DMS53 treated with DMSO at 0.1 percent for 48 hours (cell line): ENCODE data around the gene TMSB4X.
"Not testable (repeated sequence)": the region's sequence is repeated elsewhere in the genome, so short reads cannot be mapped to it uniquely, and the experiment has no call there.

ENCODE experiments used
- DNase-seq: peaks from one replicate; lab custom pipeline; 2025; ENCODE audit not compliant: unreplicated experiment; lab: John Stamatoyannopoulos, UW

The TMSB4X gene

DNA sequence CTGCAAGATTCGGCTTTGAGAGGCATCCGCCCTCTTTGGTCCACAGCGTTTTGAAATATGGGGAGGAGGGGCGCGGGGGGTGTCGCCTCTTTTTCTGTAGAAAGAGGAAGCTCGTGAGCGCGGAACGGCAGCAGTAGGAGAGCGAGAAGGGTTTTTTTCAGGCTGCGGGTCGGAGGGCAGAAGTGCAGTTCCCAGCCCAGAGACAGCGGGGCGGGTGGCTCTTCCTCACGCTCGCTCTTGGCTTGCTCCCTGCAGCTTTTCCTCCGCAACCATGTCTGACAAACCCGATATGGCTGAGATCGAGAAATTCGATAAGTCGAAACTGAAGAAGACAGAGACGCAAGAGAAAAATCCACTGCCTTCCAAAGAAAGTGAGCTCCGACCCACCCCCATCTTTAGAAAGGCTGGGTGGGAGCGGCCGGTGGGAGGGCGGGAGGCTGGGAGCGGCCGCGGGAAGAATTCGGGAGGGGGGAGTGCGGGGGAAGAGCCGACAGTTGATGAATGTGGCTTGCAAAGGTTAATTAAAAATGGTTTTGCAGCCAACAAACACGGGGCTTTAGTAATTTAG lies 1.2 kb downstream of the TMSB4X start:
- DNase-seq = no peak

DNA sequence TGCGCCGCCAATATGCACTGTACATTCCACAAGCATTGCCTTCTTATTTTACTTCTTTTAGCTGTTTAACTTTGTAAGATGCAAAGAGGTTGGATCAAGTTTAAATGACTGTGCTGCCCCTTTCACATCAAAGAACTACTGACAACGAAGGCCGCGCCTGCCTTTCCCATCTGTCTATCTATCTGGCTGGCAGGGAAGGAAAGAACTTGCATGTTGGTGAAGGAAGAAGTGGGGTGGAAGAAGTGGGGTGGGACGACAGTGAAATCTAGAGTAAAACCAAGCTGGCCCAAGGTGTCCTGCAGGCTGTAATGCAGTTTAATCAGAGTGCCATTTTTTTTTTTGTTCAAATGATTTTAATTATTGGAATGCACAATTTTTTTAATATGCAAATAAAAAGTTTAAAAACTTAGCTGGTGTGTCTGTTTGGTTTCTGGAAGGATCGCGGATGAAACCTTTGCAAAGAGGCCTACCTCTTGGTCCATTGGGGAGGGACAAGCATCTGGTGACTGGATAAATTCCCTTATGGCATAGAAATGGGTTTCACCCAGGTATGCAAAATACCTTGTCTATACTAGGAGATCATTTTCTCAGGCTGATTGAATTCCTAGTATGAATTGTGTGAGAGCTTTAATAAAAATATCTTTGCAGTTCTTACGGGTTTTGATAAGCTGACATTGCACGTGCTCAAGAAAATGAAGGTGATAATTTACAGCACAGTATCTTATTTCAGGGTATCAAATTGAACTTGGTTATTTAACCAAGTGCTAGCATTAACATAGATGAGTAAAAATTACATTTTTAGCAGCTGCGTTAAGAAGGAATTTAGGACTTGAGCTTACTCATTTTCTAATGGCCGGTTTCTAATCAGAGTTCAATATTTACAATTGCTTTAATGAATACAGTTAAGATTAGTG lies 2.2 kb downstream of the TMSB4X start:
- DNase-seq = not testable (repeated sequence)

DNA sequence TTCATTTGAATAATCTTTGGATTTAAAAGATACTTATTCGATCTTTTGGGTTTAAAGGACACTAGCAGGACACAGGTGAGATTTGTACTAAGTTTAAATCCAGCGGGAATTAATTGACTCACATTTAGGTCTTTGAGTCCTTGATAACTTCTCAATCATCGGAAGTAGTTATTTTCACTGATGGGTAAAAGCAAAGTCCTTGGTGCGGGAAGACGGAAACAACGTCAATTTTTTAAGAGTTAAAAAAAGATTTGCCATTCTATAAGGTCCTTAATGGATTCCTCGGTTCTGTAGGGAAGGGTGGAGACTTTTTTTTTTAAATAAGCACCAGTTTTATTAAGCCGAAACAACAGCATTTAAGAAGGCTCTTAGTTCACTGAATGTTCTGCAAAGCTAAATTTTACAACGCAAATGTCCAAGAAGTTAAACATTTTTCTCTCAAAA lies 2.9 kb downstream of the TMSB4X start:
- no peak for DNase-seq

DNA sequence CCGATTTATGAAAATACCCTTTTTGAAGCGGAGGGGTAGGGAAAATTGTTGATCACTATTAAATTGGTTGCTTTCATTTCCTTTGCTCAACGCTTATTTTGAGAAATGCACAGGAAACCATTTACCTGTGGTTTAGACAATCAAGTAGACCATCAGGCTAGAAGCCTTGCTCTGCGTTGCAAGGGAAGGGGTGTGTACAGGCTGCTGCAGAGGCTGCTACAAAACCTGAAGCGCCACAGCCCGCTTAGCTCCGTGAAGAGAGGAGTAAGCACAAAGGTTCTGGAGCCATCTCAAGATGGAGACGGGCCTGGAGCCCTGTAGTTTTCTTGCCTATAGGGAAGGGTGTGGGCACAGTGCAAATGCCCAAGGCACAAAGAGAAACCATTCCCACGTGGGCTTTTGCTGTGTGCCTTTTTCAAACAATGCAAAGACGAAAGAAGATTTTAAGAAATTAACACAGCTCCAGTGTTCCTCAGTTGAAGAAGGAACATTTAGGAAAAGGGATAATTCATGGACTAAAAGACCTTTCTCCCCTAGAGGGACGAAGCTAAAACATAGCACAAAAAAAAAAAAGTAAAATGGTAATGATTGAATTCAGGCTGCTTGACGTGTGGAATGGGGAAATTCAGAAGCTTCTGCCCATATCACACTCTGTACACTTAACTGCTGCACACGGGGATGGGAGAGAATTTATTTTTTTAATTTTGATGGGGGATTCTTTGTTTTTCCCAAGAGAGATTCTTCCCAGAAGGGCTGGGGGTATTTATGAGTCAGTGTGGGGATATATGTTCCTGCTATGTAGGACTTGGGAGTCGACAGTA lies 3.5 kb downstream of the TMSB4X start:
- DNase-seq = no peak

DNA sequence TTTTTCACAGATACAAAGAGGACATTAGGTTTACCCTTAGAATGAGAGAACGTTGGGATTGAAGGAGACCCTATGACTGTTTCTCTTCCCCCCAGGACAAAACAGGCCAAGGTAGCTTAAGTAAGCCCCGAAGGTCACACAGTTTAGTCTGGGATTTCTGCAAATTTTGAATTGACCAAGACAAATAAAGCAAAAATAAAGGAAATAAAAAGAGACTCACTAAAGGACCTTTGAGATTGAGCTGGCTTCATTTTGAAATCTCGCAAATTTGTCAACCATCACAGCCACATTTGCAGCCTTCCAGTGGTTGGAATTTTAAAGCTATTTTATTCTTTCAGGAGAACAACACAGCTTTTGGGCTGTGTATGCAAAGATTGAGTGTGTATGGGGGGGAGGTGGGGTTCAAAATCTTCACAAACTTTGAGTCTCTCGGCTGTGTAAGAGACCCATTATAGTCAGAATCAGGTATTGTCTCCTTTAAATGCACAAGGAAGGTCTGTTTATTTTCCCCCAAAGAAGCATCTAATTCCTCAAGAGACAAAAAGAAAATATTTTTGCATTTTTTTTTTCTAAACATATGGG lies 4.2 kb downstream of the TMSB4X start:
- no peak for DNase-seq

DNA sequence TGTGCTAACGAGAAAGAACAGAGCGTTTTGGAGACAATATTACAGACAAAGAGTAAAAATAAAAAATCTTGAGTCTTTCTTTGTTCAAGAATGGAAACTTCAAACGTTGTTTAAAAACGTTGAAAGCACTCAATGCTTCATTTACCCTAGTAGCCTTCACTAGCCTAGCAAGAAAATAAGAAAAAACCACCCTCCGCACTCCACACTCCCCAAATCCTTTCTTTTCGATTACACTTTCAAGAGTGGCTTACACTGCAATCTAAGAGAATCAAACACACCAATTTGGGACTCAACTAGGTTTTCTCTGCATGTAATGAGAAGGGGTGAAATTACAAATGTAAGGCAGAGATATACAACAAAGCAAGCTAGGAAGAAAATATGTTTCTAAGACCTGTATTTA lies 4.7 kb downstream of the TMSB4X start:
- no peak for DNase-seq

DNA sequence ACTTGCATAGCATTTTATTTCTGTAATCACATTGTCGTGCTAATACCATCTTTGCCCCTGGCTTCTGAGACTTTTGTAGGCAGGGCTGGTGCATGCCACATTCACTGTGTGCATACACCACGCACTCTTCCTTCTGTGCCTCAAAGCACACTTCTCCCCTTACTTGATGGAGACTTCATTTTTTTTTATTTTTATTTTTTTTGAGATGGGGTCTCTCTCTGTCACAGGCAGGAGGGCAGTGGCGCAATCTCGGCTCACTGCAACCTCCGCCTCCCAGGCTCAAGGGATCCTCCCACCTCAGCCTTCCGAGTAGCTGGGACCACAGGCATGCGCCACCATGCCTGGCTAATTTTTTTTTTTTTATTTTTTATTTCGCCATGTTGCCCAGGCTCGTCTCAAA lies 5.1 kb downstream of the TMSB4X start:
- DNase-seq = not testable (repeated sequence)

DNA sequence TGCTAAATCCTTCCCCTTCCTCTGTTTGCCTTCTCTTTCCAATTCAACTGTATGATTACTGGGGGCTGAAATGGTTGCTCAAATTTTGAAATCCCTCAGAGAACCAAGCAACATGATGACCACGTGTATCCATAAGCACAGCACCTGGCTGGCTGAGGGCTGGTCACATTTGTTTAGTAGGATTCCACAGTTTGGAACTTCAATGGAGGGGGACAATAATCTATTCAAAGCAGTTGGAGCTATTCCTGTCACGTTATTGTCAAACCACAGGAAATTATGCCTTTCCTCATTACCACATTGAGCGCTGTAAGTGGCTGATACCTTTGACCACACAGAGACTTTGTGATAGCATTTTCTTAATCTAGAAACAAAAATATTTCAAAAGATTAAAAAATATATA lies 7.0 kb downstream of the TMSB4X start:
- DNase-seq = no peak

DNA sequence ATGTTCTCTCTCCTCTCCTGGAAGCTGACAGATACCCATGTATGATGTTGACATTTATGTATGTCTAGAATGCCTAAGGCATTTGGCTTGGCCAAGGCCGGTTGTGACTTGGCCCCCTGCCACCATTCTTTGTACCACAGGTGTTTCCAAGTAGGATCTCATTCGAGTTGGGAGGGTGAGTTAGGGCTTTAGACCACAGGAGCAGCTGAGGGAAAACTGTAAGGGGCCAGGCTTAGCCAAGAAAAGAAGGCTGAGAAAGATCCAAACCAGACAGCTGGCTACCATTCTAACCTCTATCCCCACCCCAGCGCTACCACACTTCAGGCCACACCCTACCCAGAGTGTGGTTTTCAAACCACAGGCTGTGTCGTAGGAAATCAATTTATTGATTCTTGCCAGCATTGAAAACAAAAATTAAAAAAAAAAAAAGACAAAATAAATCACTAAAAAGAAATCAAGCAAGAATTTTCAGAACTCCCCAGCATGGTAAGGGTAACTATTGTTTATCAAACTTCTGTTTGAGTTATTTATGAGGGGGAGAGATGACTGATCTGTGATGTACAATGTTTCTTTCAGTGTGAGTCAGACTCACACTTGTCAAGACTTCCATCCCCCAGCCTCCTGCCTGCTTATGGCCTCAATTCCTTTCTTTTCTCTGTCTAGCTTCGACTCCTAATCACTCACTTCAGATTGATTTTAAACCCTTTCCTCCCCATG lies 9.9 kb downstream of the TMSB4X start:
- no peak for DNase-seq

DNA sequence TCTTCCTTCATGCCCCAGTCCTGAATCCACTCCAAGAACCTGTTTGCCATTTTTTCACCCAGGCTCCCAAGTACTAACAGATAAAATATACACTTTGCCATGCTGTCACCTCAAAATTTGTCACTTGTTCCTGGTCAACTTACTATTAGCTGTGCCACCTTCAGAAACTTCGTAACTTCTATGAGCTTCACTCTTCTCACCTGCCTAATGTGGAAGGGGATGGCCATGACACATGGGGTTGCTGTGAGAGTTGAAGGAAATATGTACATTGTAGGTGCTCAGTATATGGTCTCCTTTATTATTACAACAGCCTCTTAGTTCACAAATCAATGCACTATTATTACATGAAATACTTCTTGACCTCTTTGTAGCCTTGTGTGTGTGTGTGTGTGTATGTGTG lies 10.4 kb downstream of the TMSB4X start:
- no peak for DNase-seq

DNA sequence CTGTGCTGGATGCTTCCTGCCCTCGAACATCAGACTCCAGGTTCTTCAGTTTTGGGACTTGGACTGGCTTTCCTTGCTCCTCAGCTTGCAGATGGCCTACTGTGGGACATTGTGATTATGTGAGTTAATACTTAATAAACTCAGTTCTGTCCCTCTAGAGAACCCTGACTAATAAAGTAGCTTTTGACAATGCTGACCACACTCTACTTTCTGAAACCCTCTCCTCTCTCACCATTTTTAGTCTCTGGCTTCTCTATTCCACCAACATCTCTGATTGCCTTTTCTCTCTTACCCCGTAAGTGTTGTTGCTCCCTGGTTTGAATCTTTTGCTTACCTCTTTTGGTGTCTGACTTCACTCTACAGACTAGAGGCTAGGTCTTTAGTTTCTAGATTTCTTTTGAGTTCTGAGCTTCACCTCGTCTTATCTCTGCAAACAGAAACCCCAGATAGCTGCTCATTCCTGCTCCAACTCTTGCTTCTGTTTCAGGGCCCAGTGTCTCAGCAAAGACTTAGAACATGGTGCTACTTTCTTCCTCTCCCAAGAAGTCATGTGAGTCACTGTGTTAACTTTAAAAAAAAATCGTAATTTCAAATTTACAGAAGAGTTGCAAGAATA lies 11.4 kb downstream of the TMSB4X start:
- no peak for DNase-seq

DNA sequence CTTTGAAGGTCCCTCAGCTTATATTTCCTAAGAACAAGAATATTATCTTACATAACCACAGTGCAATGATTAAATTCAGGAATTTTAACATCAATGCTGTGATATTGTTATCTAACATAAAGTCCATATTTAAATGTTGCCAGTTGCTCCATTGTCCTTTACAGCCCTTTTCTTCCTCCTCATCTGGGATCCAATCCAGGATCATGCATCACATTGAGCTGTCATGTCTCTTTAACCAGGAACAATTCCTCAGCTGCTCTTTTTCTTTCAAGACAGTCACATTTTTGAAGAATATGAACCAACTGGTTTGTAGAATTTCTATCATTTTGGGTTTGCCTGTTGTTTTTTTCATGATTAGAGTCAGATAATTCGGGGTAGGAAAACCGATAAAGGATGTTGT lies 12.0 kb downstream of the TMSB4X start:
- DNase-seq = no peak

DNA sequence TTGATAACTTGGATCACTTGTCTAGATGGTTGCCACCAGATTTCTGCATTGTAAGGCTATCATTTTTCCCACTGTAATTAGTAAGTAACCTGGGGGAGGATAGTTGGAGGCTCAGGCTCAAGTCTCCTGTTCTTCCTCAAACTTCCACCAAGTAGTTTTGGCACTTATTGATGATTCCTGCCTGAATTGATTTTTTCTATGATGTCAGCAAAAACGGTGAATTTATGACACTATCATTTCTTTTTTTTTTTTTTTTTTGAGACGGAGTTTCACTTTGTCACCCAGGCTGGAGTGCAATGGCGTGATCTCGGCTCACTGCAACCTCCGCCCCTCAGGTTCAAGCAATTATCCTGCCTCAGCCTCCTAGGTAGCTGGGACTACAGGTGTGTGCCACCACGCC lies 12.4 kb downstream of the TMSB4X start:
- DNase-seq = no peak

DNA sequence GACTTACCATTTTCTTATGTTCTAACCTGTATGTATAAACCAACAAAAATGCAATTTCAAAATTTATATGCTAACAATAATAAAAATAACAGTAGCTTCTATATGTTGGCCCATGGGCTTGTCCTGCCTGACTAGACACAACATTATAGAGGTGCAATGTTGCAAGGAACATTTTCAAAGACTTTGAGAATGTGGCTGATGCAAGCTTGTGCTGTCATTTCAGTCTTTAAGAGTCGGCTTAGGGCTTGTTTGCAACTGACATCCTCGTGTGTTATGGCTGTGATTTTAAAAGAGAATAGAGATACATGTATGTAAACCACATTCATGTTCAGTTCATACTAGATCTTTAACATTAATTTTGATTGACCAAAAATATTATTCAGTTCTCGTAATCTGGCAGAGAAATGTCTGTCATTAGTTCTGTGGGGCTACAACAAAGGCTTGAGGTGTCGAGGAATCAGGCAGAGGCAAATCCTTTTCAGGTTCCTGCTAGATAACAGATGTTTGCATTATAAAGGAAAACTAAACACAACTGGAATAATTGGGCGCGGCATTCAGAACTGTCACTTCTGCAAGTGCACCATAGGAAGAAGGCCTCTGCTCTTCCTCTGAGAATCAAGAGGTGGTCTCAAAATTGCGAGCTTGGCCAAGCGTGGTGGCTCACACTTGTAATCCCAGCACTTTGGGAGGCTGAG lies 13.1 kb downstream of the TMSB4X start:
- no peak for DNase-seq

DNA sequence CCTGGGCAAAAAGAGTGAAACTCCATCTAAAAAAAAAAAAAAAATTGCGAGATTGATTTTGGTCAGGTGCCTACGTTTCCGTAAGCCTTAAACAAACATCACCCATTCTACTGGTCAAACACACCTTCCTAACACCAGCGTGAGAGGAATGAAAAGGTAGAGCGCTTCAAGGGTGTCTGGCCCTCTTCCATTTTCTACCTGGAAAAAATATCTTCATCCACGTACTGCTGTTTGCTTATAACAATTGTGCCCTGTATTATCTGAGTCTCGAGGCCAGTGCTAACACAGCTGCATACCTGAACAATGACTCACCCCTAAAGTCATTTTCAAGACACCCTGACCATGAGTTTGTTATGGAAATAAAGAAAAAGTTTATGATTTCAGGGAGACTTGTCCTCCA lies 13.9 kb downstream of the TMSB4X start:
- DNase-seq = peak; percentile 54

DNA sequence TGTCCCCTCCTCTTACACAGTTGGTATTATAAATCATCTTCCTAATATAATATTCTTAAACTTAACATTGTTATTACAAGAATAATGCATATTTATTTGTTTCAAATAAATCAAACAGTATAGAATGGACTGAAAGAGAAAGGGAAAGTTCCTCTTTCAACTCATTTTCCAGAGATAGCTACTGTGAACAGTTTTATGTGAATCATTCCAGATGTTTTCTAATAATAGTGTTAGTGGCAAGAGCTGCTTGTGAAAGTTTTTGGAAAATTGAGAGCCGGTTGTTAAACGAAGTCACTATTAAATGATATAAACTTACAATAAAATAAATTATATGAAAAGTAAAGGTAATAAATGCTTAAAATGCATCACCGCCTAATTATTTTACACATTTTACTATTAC lies 14.6 kb downstream of the TMSB4X start:
- no peak for DNase-seq

DNA sequence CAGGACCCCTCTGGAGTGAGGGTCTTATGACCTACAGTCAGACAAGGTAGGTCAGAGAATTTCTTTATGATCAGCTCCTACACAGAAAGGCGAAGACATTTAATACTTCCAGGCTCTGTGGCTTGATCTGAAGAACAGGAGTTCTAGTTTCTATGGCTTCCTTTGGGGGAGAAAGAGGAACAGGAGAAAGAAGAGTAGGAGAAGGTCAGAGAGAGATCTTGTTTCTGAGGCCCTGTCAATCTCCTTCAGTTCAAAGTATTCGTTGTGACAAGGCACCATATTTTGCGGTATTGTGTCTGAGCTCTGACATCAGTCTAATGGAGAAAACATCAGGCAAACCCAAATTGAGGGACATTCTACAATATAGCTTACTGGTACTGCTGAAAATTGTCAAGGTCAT lies 16.7 kb downstream of the TMSB4X start:
- no peak for DNase-seq

DNA sequence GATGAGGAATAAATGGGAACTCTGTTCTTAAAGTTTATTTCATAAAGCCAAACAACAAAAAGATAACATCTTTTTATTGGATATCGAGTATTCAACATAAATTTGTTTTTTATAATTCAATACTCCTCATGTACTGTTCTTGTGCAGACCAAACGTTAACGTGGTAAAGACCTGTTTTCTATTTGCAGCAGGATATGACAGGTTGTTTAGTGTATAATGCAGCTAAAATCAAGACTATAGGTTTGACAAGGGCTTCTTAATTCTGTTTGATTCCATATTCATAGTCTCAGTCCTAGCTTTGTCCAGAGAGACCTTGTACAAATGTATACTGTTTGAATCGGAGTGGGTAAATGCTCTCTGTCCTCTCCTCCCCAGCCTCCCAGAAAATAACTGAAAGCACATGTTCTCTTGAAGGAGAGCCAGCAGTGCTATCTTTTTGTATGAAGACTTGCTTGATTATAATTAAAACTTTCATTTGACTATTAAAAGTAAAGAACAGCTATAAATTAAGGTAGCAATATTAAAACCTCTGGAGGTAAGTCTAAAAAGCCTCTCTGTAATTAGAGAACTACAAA lies 17.7 kb downstream of the TMSB4X start:
- DNase-seq = no peak

DNA sequence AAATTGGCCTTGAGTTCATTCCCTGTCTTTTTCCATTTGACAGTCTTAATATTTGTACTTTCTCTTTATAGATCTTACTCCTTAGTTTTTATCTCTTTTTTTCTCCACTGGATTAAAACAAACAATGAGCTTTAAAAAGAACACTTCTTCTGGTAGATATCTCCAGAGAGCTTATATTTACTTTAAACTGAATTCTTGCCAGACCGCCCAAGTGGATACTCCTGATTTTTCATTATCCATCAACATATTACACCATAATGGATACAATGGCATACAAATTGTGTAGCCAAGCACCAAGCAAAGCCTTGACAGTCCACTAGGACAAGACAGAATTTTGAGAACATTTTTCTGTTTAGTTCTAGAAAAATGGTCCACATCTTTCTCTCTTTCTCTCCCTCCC lies 18.9 kb downstream of the TMSB4X start:
- no peak for DNase-seq
